ENCODE results near the gene CTU1.

- no peak for TF ChIP-seq CTCF (IDR thresholded peaks at IDR 0.05; ENCODE audit: low read depth, low read length)
- TF ChIP-seq EZH2phosphoT487 (IDR thresholded peaks at IDR 0.05; ENCODE audit: low read depth), result no peak
Observed at GRCh38 chr19:51142119-51142518, 33.9 kb upstream of the CTU1 start, which contains the start of gene SIGLEC7.

Data from OCI-LY3 (cell line).